GM12872 (cell line): Measurements from ENCODE around the gene COL20A1.

Experiments used
- CTCF ChIP-seq: IDR thresholded peaks from 3 replicates; pipeline ENCODE4 v1.5.1; 2011; ENCODE audit warnings: low read depth, mild to moderate bottlenecking, low read length, moderate library complexity; ENCODE audit not compliant: insufficient read depth

Gene COL20A1

GRCh38 chr20:63269724-63270123 lies 23.3 kb upstream of the COL20A1 start:
- no peak for TF ChIP-seq CTCF

GRCh38 chr20:63270606-63271325 lies 22.2 kb upstream of the COL20A1 start:
- TF ChIP-seq CTCF: no peak

GRCh38 chr20:63272105-63273058 lies 20.6 kb upstream of the COL20A1 start, which contains the start of gene ARFGAP1:
Gene ARFGAP1 (plus strand): TSS chr20:63272813. CDS start chr20:63275581, 2,768 bp downstream.
- no peak for TF ChIP-seq CTCF

- TF ChIP-seq CTCF: no peak
These were observed 19.9 kb upstream of the COL20A1 start for GRCh38 chr20:63273059-63273579.

- TF ChIP-seq CTCF: no peak
These were observed 19.2 kb upstream of the COL20A1 start for GRCh38 chr20:63273635-63274380.

GRCh38 chr20:63274381-63275228 lies 18.4 kb upstream of the COL20A1 start:
- TF ChIP-seq CTCF: no peak
